Adrenal gland (tissue), 12 donors: Measurements from ENCODE around the gene SF3A1. TPM values are rescaled to one million over a fixed set of nuclear protein-coding genes. Genes with fewer than 3 reads are reported as not detected.

ENCODE experiments used
- DNase-seq, 7 donors: peaks; one replicate each; pipeline ENCODE4 v3.0.0-alpha.2; 2019 to 2020
- H3K27ac ChIP-seq, 5 donors: fragments of 200-600 bp; sonication (generic) in 4 of 5; 1 replicate in 3 of 5; 2 replicates in 2 of 5; pipeline versions ENCODE4 v1.5.1 to v1.8.0; 2016 to 2020; ENCODE audit warnings: mild to moderate bottlenecking in 1 of 5
- H3K27me3 ChIP-seq: fragments of 200-600 bp; 2 replicates; pipeline ENCODE4 v1.8.0; 2021
- H3K36me3 ChIP-seq, 2 donors: fragments of 200-600 bp; replicated peaks in 1 of 2; 1 replicate in 1 of 2; 2 replicates in 1 of 2; pipeline versions ENCODE4 v1.5.1 to v1.8.0; 2018 to 2022
- H3K4me1 ChIP-seq, 2 donors: fragments of 200-600 bp; replicated peaks in 1 of 2; 1 replicate in 1 of 2; 2 replicates in 1 of 2; pipeline versions ENCODE4 v1.5.1 to v1.8.0; 2018 to 2021
- H3K4me3 ChIP-seq, 4 donors: fragments of 200-600 bp; sonication (generic) in 3 of 4; one replicate each; pipeline ENCODE4 v1.5.1; 2016 to 2018
- H3K9me3 ChIP-seq, 3 donors: fragments of 200-600 bp; sonication (generic) in 1 of 3; replicated peaks in 1 of 3; 1 replicate in 2 of 3; 2 replicates in 1 of 3; pipeline versions ENCODE4 v1.5.1 to v1.8.0; 2016 to 2021
- CTCF ChIP-seq, 6 experiments: fragments of 450-650 bp in 4 of 6; fragments of 200-600 bp in 2 of 6; sonication (generic) in 1 of 6; IDR thresholded peaks; 1 replicate in 5 of 6; 2 replicates in 1 of 6; pipeline versions ENCODE4 v1.5.1 to v1.8.0; 2016 to 2021; ENCODE audit warnings: antibody characterized with exemption in 6 of 6, mild to moderate bottlenecking in 2 of 6, moderate library complexity in 1 of 6
- POLR2A ChIP-seq, 2 donors: fragments of 450-650 bp; IDR thresholded peaks; one replicate each; pipeline ENCODE4 v1.6.1; 2017; ENCODE audit warnings: antibody characterized with exemption in 2 of 2, mild to moderate bottlenecking in 2 of 2, moderate library complexity in 1 of 2
- WGBS, 4 donors: extraction: QIAGEN DNeasy Blood & Tissue Kit in 2 of 4; methylation state at CpG; one replicate each; pipeline versions ENCODE4 v1.1.5 to v1.1.7; 2013 to 2017; 5-methylcytosine and 5-hydroxymethylcytosine counted together
- intact Hi-C, 2 donors: fragments of 100-400 bp; cut with DNase I; formaldehyde crosslinking; loops; one replicate each; pipeline versions ENCODE4 v1.14.1 to v1.15.0; 2022 to 2023
- polyA plus RNA-seq, 3 donors: library from polyadenylated mRNA; stranded (reverse); fragments of 200-250 nt in 2 of 3; fragments of 350-450 nt in 1 of 3; fragmentation: Illumina TruSeq in 1 of 3; extraction: RNeasy Lipid Tissue Mini Kit (QIAGEN cat#74804) in 1 of 3; gene quantifications; one replicate each; pipeline ENCODE4 v1.2.3, GENCODE V29; 2013 to 2014
- total RNA-seq, 9 donors: library from RNA; depleted of rRNA in 4 of 9; stranded (reverse); fragments of >200 nt in 4 of 9; fragments of 120-200 nt in 1 of 9; fragmentation: NEBNext Ultra II Directional in 1 of 9; extraction: Animal tissue kit (Norgen Biotek cat#: 25700) in 1 of 9; gene quantifications; one replicate each; pipeline versions ENCODE4 v1.1.0 to v1.2.4, GENCODE V29; 2013 to 2023
- donor health status: healthy with polysubstance abuse.
- donor health status: Bipolar disorder and iron deficiency.
- donor health status: DM: yes; HTN: yes; CAD: no.
- donor health status: DM: no; HTN: no; CAD: no.
- donor health status: DM: no; HTN: no; CAD: no.
- donor health status: DM: yes; HTN: yes; CAD: no.

SF3A1 gene
- total and polyA plus RNA-seq, 12 donors = 15.7 to 212 (median 107) TPM

- WGBS, 4 donors = 82 to 90% (median 83%) methylated on average over 6 to 8 of the region's 8 CpGs
- peaks cover 3 to 19% of the 10 kb centered on the region in 2 donors for H3K4me1 ChIP-seq
- no peaks in the 10 kb centered on the region for H3K27me3 ChIP-seq
- H3K4me3 ChIP-seq = no peak overlapping the region
- H3K27ac ChIP-seq = no peak overlapping the region
- intact Hi-C loops = no loop called here
- TF ChIP-seq POLR2A (IDR thresholded peaks at IDR 0.05) = no peak
- no peak for TF ChIP-seq CTCF (IDR thresholded peaks at IDR 0.05)
- peaks cover 0 to 100% of the 10 kb centered on the region in 2 donors for H3K36me3 ChIP-seq
- no peak for DNase-seq
- H3K9me3 ChIP-seq = no peaks in the 10 kb centered on the region
Measured at GRCh38 chr22:30337461-30337778, 19.3 kb downstream of the SF3A1 start.

- H3K4me1 ChIP-seq = peaks cover 3 to 17% of the 10 kb centered on the region in 2 donors
- DNase-seq = no peak
- intact Hi-C loops = no loop called here
- no peak for TF ChIP-seq POLR2A (IDR thresholded peaks at IDR 0.05)
- no peak for TF ChIP-seq CTCF (IDR thresholded peaks at IDR 0.05)
- no peaks in the 10 kb centered on the region for H3K9me3 ChIP-seq
- WGBS, 4 donors = 83 to 93% (median 93%) methylated on average over 4 of the region's 4 CpGs
- peaks cover 0 to 98% of the 10 kb centered on the region in 2 donors for H3K36me3 ChIP-seq
- H3K4me3 ChIP-seq = no peak overlapping the region
- H3K27me3 ChIP-seq = no peaks in the 10 kb centered on the region
- no peak overlapping the region for H3K27ac ChIP-seq
Measured at GRCh38 chr22:30336752-30337460, 19.8 kb downstream of the SF3A1 start.

GRCh38 chr22:30335236-30335635, 21.5 kb downstream of the SF3A1 start:
- peaks cover 0 to under 1% of the 10 kb centered on the region in 2 donors for H3K4me1 ChIP-seq
- no peak for DNase-seq
- 96 to 100% (median 98%) methylated on average over 1 of the region's 1 CpG; no CpG with 5 or more reads in 1 of the 4 donors for WGBS, 4 donors
- intact Hi-C loops = no loop called here
- H3K4me3 ChIP-seq = no peak overlapping the region
- H3K36me3 ChIP-seq = peaks cover 0 to 82% of the 10 kb centered on the region in 2 donors
- H3K27me3 ChIP-seq = no peaks in the 10 kb centered on the region
- H3K27ac ChIP-seq = no peak overlapping the region
- TF ChIP-seq POLR2A (IDR thresholded peaks at IDR 0.05) = no peak
- TF ChIP-seq CTCF (IDR thresholded peaks at IDR 0.05) = no peak
- no peaks in the 10 kb centered on the region for H3K9me3 ChIP-seq

GRCh38 chr22:30334646-30335045, 22.0 kb downstream of the SF3A1 start:
- WGBS, 4 donors = 93 to 98% (median 96%) methylated on average over 3 to 4 of the region's 4 CpGs
- TF ChIP-seq POLR2A (IDR thresholded peaks at IDR 0.05) (no peak), CTCF (IDR thresholded peaks at IDR 0.05) (no peak)
- Histone ChIP-seq H3K4me3 (no peak overlapping the region), H3K9me3 (no peaks in the 10 kb centered on the region), H3K27me3 (no peaks in the 10 kb centered on the region), H3K36me3 (peaks cover 0 to 76% of the 10 kb centered on the region in 2 donors), H3K4me1 (no peaks in the 10 kb centered on the region), H3K27ac (no peak overlapping the region)
- intact Hi-C loops = no loop called here
- no peak for DNase-seq
